Measurements from ENCODE around the gene AK4. TPM values are rescaled to one million over a fixed set of nuclear protein-coding genes. Genes with fewer than 3 reads are reported as not detected.

AK4 gene
- total RNA-seq, 4 donors from 2014 or later, result 1.4 to 2.6 (median 1.8) TPM

- TF ChIP-seq POLR2A (IDR thresholded peaks at IDR 0.05) (no peak), CTCF (IDR thresholded peaks at IDR 0.05 in 4 of 5, conservative IDR thresholded peaks at IDR 0.05 in 1 of 5) (no peak)
- H3K27ac ChIP-seq, result no peak overlapping the region
Measured at GRCh38 chr1:65178235-65178634, 30.2 kb downstream of the AK4 start.

GRCh38 chr1:65179148-65179547 lies 31.1 kb downstream of the AK4 start:
- TF ChIP-seq CTCF (IDR thresholded peaks at IDR 0.05 in 4 of 5, conservative IDR thresholded peaks at IDR 0.05 in 1 of 5) (no peak), POLR2A (IDR thresholded peaks at IDR 0.05) (no peak)
- intact Hi-C loops (cut with DNase I; ENCODE audit: low total_unique reads), result no loop called here
- no peak overlapping the region for H3K4me3 ChIP-seq
- no peaks in the 10 kb centered on the region for H3K27me3 ChIP-seq
- no peak for ATAC-seq
- no peak for DNase-seq
- no peak overlapping the region for H3K27ac ChIP-seq
- peaks cover 11 to 15% of the 10 kb centered on the region in 2 donors for H3K4me1 ChIP-seq
- in situ Hi-C loops (cut with MboI; ENCODE audit: low sequenced_read_pairs in 4 of 4), result no loop called here
- no peaks in the 10 kb centered on the region for H3K9me3 ChIP-seq
- H3K36me3 ChIP-seq, result no peaks in the 10 kb centered on the region

More at GRCh38 chr1:65178235-65178634, 30.2 kb downstream of the AK4 start:
- intact Hi-C loops (cut with DNase I; ENCODE audit: low total_unique reads), result no loop called here
- H3K4me3 ChIP-seq, result no peak overlapping the region
- in situ Hi-C loops (cut with MboI; ENCODE audit: low sequenced_read_pairs in 4 of 4), result no loop called here
- no peak for DNase-seq
- ATAC-seq, result no peak
- H3K36me3 ChIP-seq, result no peaks in the 10 kb centered on the region
- no peaks in the 10 kb centered on the region for H3K27me3 ChIP-seq
- peaks cover 11 to 15% of the 10 kb centered on the region in 2 donors for H3K4me1 ChIP-seq
- H3K9me3 ChIP-seq, result no peaks in the 10 kb centered on the region

GRCh38 chr1:65180977-65181376 lies 33.0 kb downstream of the AK4 start:
- H3K27ac ChIP-seq, result no peak overlapping the region
- no peaks in the 10 kb centered on the region for H3K36me3 ChIP-seq
- in situ Hi-C loops (cut with MboI; ENCODE audit: low sequenced_read_pairs in 4 of 4), result no loop called here
- ATAC-seq (no peak), DNase-seq (no peak)
- no peak overlapping the region for H3K4me3 ChIP-seq
- H3K9me3 ChIP-seq, result no peaks in the 10 kb centered on the region
- intact Hi-C loops (cut with DNase I; ENCODE audit: low total_unique reads), result no loop called here
- no peaks in the 10 kb centered on the region for H3K27me3 ChIP-seq
- TF ChIP-seq CTCF (IDR thresholded peaks at IDR 0.05 in 4 of 5, conservative IDR thresholded peaks at IDR 0.05 in 1 of 5) (no peak), POLR2A (IDR thresholded peaks at IDR 0.05) (no peak)
- H3K4me1 ChIP-seq, result peaks cover 0 to 4% of the 10 kb centered on the region in 2 donors

- no peak overlapping the region for H3K4me3 ChIP-seq
- in situ Hi-C loops (cut with MboI; ENCODE audit: low sequenced_read_pairs in 4 of 4), result no loop called here
- H3K4me1 ChIP-seq, result no peaks in the 10 kb centered on the region
- ATAC-seq (no peak), DNase-seq (no peak)
- no peaks in the 10 kb centered on the region for H3K27me3 ChIP-seq
- H3K27ac ChIP-seq, result no peak overlapping the region
- TF ChIP-seq CTCF (IDR thresholded peaks at IDR 0.05 in 4 of 5, conservative IDR thresholded peaks at IDR 0.05 in 1 of 5), result no peak
- TF ChIP-seq POLR2A (IDR thresholded peaks at IDR 0.05), result no peak
- no peaks in the 10 kb centered on the region for H3K36me3 ChIP-seq
- intact Hi-C loops (cut with DNase I; ENCODE audit: low total_unique reads), result no loop called here
- H3K9me3 ChIP-seq, result no peaks in the 10 kb centered on the region
Measured at GRCh38 chr1:65182658-65183268, 34.8 kb downstream of the AK4 start.
